Measurements from ENCODE around the gene GON7.

DNA sequence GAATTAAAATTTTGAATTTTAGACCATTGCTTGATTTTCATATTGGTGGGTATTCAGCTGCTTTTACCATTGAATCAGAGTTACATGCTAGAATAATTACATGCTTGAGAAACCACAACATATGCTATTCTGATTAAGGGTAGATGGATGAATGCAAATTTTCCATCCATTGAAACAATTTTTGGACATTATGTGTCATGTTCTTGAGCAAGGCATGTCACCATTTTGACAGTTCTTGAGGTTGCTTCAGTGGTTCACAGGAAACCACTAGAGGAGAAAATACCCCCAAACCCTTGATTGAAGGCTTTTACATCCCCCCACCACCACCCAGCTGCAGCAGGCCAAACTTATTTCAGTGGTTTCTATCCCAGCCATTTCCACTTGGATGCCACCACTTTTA is 13.6 kb upstream of the GON7 start:
- TF ChIP-seq POLR2A (IDR thresholded peaks at IDR 0.05; ENCODE audit: extremely low read depth, insufficient read length), result no peak
- TF ChIP-seq, protein P1, sequence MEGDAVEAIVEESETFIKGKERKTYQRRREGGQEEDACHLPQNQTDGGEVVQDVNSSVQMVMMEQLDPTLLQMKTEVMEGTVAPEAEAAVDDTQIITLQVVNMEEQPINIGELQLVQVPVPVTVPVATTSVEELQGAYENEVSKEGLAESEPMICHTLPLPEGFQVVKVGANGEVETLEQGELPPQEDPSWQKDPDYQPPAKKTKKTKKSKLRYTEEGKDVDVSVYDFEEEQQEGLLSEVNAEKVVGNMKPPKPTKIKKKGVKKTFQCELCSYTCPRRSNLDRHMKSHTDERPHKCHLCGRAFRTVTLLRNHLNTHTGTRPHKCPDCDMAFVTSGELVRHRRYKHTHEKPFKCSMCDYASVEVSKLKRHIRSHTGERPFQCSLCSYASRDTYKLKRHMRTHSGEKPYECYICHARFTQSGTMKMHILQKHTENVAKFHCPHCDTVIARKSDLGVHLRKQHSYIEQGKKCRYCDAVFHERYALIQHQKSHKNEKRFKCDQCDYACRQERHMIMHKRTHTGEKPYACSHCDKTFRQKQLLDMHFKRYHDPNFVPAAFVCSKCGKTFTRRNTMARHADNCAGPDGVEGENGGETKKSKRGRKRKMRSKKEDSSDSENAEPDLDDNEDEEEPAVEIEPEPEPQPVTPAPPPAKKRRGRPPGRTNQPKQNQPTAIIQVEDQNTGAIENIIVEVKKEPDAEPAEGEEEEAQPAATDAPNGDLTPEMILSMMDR (IDR thresholded peaks at IDR 0.05; ENCODE audit: low read depth, low read length), result no peak
- TF ChIP-seq, protein P2, sequence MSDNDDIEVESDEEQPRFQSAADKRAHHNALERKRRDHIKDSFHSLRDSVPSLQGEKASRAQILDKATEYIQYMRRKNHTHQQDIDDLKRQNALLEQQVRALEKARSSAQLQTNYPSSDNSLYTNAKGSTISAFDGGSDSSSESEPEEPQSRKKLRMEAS (IDR thresholded peaks at IDR 0.05; ENCODE audit: low read depth, low read length), result no peak
